CD14-positive monocyte (primary cell): ENCODE data around the gene RIMS3. TPM values are rescaled to one million over a fixed set of nuclear protein-coding genes. Genes with fewer than 3 reads are reported as not detected.

Source experiments
- DNase-seq, 3 donors: peaks; one replicate each; pipeline ENCODE4 v3.0.0-alpha.2; 2011 to 2022
- H2AFZ ChIP-seq: 2 replicates; pipeline ENCODE4 v1.6.0; 2012; ENCODE audit warnings: mild to moderate bottlenecking, low read depth, low read length, inconsistent platforms; ENCODE audit not compliant: insufficient read depth, poor library complexity, severe bottlenecking
- H3K27ac ChIP-seq, 2 donors: 1 replicate in 1 of 2; 2 replicates in 1 of 2; pipeline ENCODE4 v1.5.1; 2012 to 2013; ENCODE audit warnings: low read length in 2 of 2, control low read depth in 1 of 2, inconsistent platforms in 1 of 2, low read depth in 1 of 2, mild to moderate bottlenecking in 1 of 2
- H3K27me3 ChIP-seq, 2 donors: one replicate each; pipeline versions ENCODE4 v1.6.0 to v1.6.1; 2011 to 2013; ENCODE audit warnings: low read length in 2 of 2; ENCODE audit not compliant: control insufficient read depth in 2 of 2, insufficient read depth in 2 of 2
- H3K36me3 ChIP-seq, 2 donors: replicated peaks in 1 of 2; 1 replicate in 1 of 2; 2 replicates in 1 of 2; pipeline versions ENCODE4 v1.5.1 to v1.6.1; 2012 to 2013; ENCODE audit warnings: low read length in 2 of 2, control low read depth in 1 of 2, inconsistent platforms in 1 of 2, mild to moderate bottlenecking in 1 of 2; ENCODE audit not compliant: insufficient read depth in 2 of 2, control insufficient read depth in 1 of 2
- H3K4me1 ChIP-seq, 2 donors: 1 replicate in 1 of 2; 2 replicates in 1 of 2; pipeline versions ENCODE4 v1.5.1 to v1.6.1; 2012 to 2013; ENCODE audit warnings: low read length in 2 of 2, control low read depth in 1 of 2, inconsistent platforms in 1 of 2, mild to moderate bottlenecking in 1 of 2, moderate library complexity in 1 of 2; ENCODE audit not compliant: insufficient read depth in 2 of 2, control insufficient read depth in 1 of 2
- H3K4me2 ChIP-seq: replicated peaks from 2 replicates; pipeline ENCODE3; 2012; ENCODE audit warnings: low read length, moderate library complexity, mild to moderate bottlenecking; ENCODE audit not compliant: poor library complexity, severe bottlenecking; ENCODE audit errors: extremely low read depth
- H3K4me3 ChIP-seq, 3 experiments: fragments of 200-600 bp in 1 of 3; sonication (generic) in 1 of 3; replicated peaks in 1 of 3; 1 replicate in 2 of 3; 2 replicates in 1 of 3; pipeline ENCODE4 v1.5.1; 2011 to 2013; ENCODE audit warnings: low read length in 3 of 3, mild to moderate bottlenecking in 3 of 3, control low read depth in 2 of 3, low read depth in 2 of 3, inconsistent platforms in 1 of 3, moderate library complexity in 1 of 3
- H3K79me2 ChIP-seq: 2 replicates; pipeline ENCODE4 v1.6.0; 2012; ENCODE audit warnings: mild to moderate bottlenecking, control low read depth, inconsistent platforms, low read length, moderate library complexity; ENCODE audit not compliant: insufficient read depth
- H3K9ac ChIP-seq: 2 replicates; pipeline ENCODE4 v1.6.0; 2017; ENCODE audit warnings: low read length, mild to moderate bottlenecking; ENCODE audit not compliant: insufficient read depth, poor library complexity, severe bottlenecking
- H3K9me3 ChIP-seq, 2 donors: replicated peaks in 1 of 2; 1 replicate in 1 of 2; 2 replicates in 1 of 2; pipeline versions ENCODE4 v1.5.1 to v1.6.1; 2012 to 2013; ENCODE audit warnings: low read length in 2 of 2, control low read depth in 1 of 2; ENCODE audit not compliant: control insufficient read depth in 1 of 2, insufficient read depth in 1 of 2
- H4K20me1 ChIP-seq: 2 replicates; pipeline ENCODE4 v1.6.0; 2012; ENCODE audit warnings: mild to moderate bottlenecking, low read length, control low read depth, moderate library complexity; ENCODE audit not compliant: insufficient read depth
- H3K27ac Mint-ChIP-seq, 7 donors: one replicate each; pipeline ENCODE4 v1.8.0; 2020; ENCODE audit warnings: mild to moderate bottlenecking in 7 of 7, mixed read lengths in 7 of 7, moderate library complexity in 6 of 7, inconsistent platforms in 2 of 7
- H3K27me3 Mint-ChIP-seq, 3 donors: one replicate each; pipeline ENCODE4 v1.8.0; 2021 to 2022; ENCODE audit warnings: low read depth in 3 of 3, mild to moderate bottlenecking in 3 of 3, mixed read lengths in 3 of 3, moderate library complexity in 3 of 3, inconsistent platforms in 1 of 3
- H3K36me3 Mint-ChIP-seq, 2 donors: one replicate each; pipeline ENCODE4 v1.8.0; 2020; ENCODE audit warnings: mixed read lengths in 2 of 2, inconsistent platforms in 1 of 2, mild to moderate bottlenecking in 1 of 2
- H3K4me1 Mint-ChIP-seq: one replicate; pipeline ENCODE4 v1.8.0; 2020; ENCODE audit warnings: mild to moderate bottlenecking, mixed read lengths
- H3K4me3 Mint-ChIP-seq, 2 donors: one replicate each; pipeline ENCODE4 v1.8.0; 2020; ENCODE audit warnings: mild to moderate bottlenecking in 2 of 2, mixed read lengths in 2 of 2, moderate library complexity in 1 of 2
- H3K9me3 Mint-ChIP-seq, 7 donors: one replicate each; pipeline ENCODE4 v1.8.0; 2020 to 2022; ENCODE audit warnings: mixed read lengths in 7 of 7, mild to moderate bottlenecking in 6 of 7, moderate library complexity in 6 of 7, inconsistent platforms in 2 of 7
- WGBS: methylation state at CpG from one replicate; pipeline ENCODE4 v1.1.5; 2013; ENCODE audit warnings: missing lambda C conversion rate; ENCODE audit not compliant: insufficient coverage; 5-methylcytosine and 5-hydroxymethylcytosine counted together
- intact Hi-C, 2 donors: fragments of 100-400 bp; cut with micrococcal nuclease; formaldehyde crosslinking; loops; one replicate each; pipeline versions ENCODE4 v1.15.0 to v1.15.1; 2023
- polyA plus RNA-seq, 3 donors: library from polyadenylated mRNA; depleted of rRNA in 1 of 3; unstranded in 2 of 3; stranded (reverse) in 1 of 3; fragments of 300-500 nt in 2 of 3; fragments of >200 nt in 1 of 3; fragmentation: Illumina TruSeq in 2 of 3; gene quantifications; 1 replicate in 2 of 3; 2 replicates in 1 of 3; pipeline ENCODE4 v1.2.3, GENCODE V29; 2012 to 2021
- TF ChIP-seq, protein P1 (sequence below): fragments of 200-600 bp; IDR thresholded peaks from one replicate; pipeline ENCODE4 v1.8.0; 2022; ENCODE audit warnings: antibody characterized with exemption, mild to moderate bottlenecking

The RIMS3 gene
- polyA plus RNA-seq, 3 donors: 0.15 to 1.0 (median 0.26) TPM

DNA sequence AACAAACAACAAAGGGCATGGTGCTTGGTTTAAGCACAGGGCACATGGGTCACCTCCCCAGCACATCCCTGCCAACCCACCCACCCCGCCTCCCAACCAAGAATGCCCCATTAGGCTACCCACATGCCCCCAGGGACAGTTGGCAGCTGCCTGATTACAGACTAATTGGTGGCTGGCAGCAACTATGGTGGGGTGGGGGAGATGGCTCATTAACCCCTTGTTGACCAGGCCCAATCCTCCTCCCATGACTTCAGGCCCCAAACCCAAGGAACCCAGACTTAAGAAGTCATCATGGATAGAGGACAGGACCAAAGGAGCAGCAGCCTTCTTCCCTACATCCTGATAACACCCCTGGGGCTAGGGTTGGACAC lies 1.3 kb downstream of the RIMS3 start:
- Mint-ChIP-seq H3K27me3 (peaks cover 3 to 6% (median 6%) of the 10 kb centered on the region in 3 donors), H3K36me3 (no peaks in the 10 kb centered on the region), H3K27ac (peak overlapping the region in 1 of 7 donors; percentile 74), H3K4me1 (peaks cover 16% of the 10 kb centered on the region), H3K4me3 (no peak overlapping the region), H3K9me3 (peaks cover 0 to 2% (median 0%) of the 10 kb centered on the region in 7 donors)
- no peak overlapping the region for H3K4me3 ChIP-seq
- H3K27ac ChIP-seq: no peak overlapping the region
- H3K9me3 ChIP-seq: no peaks in the 10 kb centered on the region
- H3K4me2 ChIP-seq: no peak overlapping the region
- H3K79me2 ChIP-seq: no peaks in the 10 kb centered on the region
- no peak for DNase-seq
- TF ChIP-seq, protein P1, sequence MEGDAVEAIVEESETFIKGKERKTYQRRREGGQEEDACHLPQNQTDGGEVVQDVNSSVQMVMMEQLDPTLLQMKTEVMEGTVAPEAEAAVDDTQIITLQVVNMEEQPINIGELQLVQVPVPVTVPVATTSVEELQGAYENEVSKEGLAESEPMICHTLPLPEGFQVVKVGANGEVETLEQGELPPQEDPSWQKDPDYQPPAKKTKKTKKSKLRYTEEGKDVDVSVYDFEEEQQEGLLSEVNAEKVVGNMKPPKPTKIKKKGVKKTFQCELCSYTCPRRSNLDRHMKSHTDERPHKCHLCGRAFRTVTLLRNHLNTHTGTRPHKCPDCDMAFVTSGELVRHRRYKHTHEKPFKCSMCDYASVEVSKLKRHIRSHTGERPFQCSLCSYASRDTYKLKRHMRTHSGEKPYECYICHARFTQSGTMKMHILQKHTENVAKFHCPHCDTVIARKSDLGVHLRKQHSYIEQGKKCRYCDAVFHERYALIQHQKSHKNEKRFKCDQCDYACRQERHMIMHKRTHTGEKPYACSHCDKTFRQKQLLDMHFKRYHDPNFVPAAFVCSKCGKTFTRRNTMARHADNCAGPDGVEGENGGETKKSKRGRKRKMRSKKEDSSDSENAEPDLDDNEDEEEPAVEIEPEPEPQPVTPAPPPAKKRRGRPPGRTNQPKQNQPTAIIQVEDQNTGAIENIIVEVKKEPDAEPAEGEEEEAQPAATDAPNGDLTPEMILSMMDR: no peak
- intact Hi-C loops: no loop called here
- no peaks in the 10 kb centered on the region for H4K20me1 ChIP-seq
- H3K36me3 ChIP-seq: no peaks in the 10 kb centered on the region
- H3K9ac ChIP-seq: no peak overlapping the region
- WGBS: no CpG with 5 or more reads among the region's 1 CpG
- no peak overlapping the region for H2AFZ ChIP-seq
- H3K4me1 ChIP-seq: peaks cover 14 to 24% of the 10 kb centered on the region in 2 donors
- peaks cover 0 to 4% of the 10 kb centered on the region in 2 donors for H3K27me3 ChIP-seq

DNA sequence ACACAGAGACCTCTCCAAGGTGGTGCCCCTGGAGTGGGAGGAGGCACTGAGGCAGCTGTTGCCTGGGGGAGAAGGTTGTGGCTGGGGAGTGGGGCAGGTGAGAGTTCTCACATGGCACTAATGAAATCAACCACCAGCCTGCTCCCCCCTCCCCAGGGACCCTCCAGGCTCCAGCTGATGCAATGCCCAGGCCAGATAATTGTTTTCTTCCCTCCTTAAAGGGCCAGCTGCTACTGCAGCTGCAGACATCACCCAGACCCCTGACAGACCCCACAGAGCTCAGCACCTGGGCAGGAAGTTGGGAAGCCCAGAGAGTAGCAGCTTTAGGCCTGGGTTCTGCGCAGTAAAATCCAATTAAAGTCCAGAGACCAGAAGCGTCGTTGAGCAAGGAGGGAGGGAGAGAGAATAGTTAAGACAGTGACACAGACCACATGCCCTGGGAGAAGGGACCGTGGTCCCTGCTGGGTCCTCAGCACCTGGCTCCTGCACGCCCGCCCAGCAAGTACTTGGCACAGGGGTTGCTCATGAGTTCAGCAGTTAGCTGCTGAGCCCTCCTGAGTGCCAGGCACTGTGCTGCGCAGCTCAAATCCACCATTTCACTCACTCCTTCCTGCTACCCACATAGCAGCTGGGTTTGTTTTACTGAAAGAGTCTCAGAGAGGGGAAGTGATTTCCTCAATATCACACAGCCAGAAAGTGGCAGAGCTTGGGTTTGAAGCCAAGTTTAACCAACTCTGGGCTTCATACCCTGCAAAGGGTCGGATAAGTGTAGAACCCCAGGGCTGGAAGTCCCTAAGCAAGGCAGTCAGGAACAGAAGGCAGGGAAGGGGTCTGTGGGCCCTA lies 1.9 kb downstream of the RIMS3 start:
- no peak overlapping the region for H3K9ac ChIP-seq
- intact Hi-C loops: no loop called here
- no peaks in the 10 kb centered on the region for H3K9me3 ChIP-seq
- H3K79me2 ChIP-seq: no peaks in the 10 kb centered on the region
- no peaks in the 10 kb centered on the region for H4K20me1 ChIP-seq
- Mint-ChIP-seq H3K27ac (peak overlapping the region in 1 of 7 donors; percentile 42), H3K36me3 (no peaks in the 10 kb centered on the region), H3K27me3 (peaks cover 3 to 6% (median 4%) of the 10 kb centered on the region in 3 donors), H3K4me1 (peaks cover 12% of the 10 kb centered on the region), H3K4me3 (no peak overlapping the region), H3K9me3 (peaks cover 0 to 2% (median 0%) of the 10 kb centered on the region in 7 donors)
- H3K4me3 ChIP-seq: no peak overlapping the region
- 64% methylated on average over 3 of the region's 8 CpGs for WGBS
- H3K36me3 ChIP-seq: no peaks in the 10 kb centered on the region
- TF ChIP-seq, protein P1: no peak
- DNase-seq: no peak
- H3K4me1 ChIP-seq: peaks cover 11 to 19% of the 10 kb centered on the region in 2 donors
- H3K4me2 ChIP-seq: no peak overlapping the region
- H2AFZ ChIP-seq: no peak overlapping the region
- peaks cover 0 to 4% of the 10 kb centered on the region in 2 donors for H3K27me3 ChIP-seq
- no peak overlapping the region for H3K27ac ChIP-seq
